ENCODE data around the gene ANK3.

ANK3 gene

GRCh38 chr10:60008816-60009215 is 380.9 kb downstream of the ANK3 start:
- Histone ChIP-seq H3K27ac (ENCODE audit: extremely low read depth, low read depth, low read length) (no peak overlapping the region), H3K9me3 (ENCODE audit: control insufficient read depth, insufficient read depth, low read depth, low read length) (no peaks in the 10 kb centered on the region), H3K36me3 (ENCODE audit: control insufficient read depth in 2 of 2, insufficient read depth in 1 of 2, low read length in 2 of 2) (no peaks in the 10 kb centered on the region), H3K4me3 (ENCODE audit: low read depth, low read length) (no peak overlapping the region), H3K4me1 (ENCODE audit: control insufficient read depth, insufficient read depth, low read length) (no peaks in the 10 kb centered on the region)
- CTCF ChIA-PET, result no interaction called here
- POLR2A ChIA-PET, result no interaction called here
- TF ChIP-seq KLF8 (tag by site-specific recombination; IDR thresholded peaks at IDR 0.05), result no peak
- TF ChIP-seq ZNF37A (tag by site-specific recombination; IDR thresholded peaks at IDR 0.05), result no peak
- no peak for TF ChIP-seq ZSCAN16 (tag by site-specific recombination; IDR thresholded peaks at IDR 0.05)
- TF ChIP-seq ZNF561 (tag by site-specific recombination; IDR thresholded peaks at IDR 0.05; ENCODE audit: borderline replicate concordance), result no peak
- TF ChIP-seq ZNF645 (tag by site-specific recombination; IDR thresholded peaks at IDR 0.05), result no peak

- Histone ChIP-seq H3K36me3 (ENCODE audit: control insufficient read depth in 2 of 2, insufficient read depth in 1 of 2, low read length in 2 of 2) (no peaks in the 10 kb centered on the region), H3K9me3 (ENCODE audit: control insufficient read depth, insufficient read depth, low read depth, low read length) (no peaks in the 10 kb centered on the region), H3K4me3 (ENCODE audit: low read depth, low read length) (no peak overlapping the region), H3K27ac (ENCODE audit: extremely low read depth, low read depth, low read length) (no peak overlapping the region), H3K4me1 (ENCODE audit: control insufficient read depth, insufficient read depth, low read length) (no peaks in the 10 kb centered on the region)
- TF ChIP-seq KLF9 (tag by site-specific recombination; IDR thresholded peaks at IDR 0.05; ENCODE audit: low read depth) (no peak), OSR2 (tag by site-specific recombination; IDR thresholded peaks at IDR 0.05) (no peak), ZNF341 (tag by site-specific recombination; IDR thresholded peaks at IDR 0.05; ENCODE audit: low read depth) (no peak), ZNF202 (tag by site-specific recombination; IDR thresholded peaks at IDR 0.05; ENCODE audit: borderline replicate concordance) (no peak), ZBTB6 (tag by site-specific recombination; IDR thresholded peaks at IDR 0.05) (no peak), GLI4 (tag by site-specific recombination; IDR thresholded peaks at IDR 0.05) (no peak), ZNF280C (tag by site-specific recombination; IDR thresholded peaks at IDR 0.05) (no peak), ZNF10 (tag by site-specific recombination; IDR thresholded peaks at IDR 0.05) (no peak), ZNF138 (tag by site-specific recombination; IDR thresholded peaks at IDR 0.05; ENCODE audit: borderline replicate concordance) (no peak), ZNF843 (tag by site-specific recombination; IDR thresholded peaks at IDR 0.05) (no peak), ZNF223 (tag by site-specific recombination; IDR thresholded peaks at IDR 0.05) (no peak), ZNF398 (tag by site-specific recombination; IDR thresholded peaks at IDR 0.05) (no peak), ZNF19 (tag by site-specific recombination; IDR thresholded peaks at IDR 0.05; ENCODE audit: low read depth) (no peak), ZNF501 (tag by site-specific recombination; IDR thresholded peaks at IDR 0.05) (no peak), EGR2 (tag by site-specific recombination; IDR thresholded peaks at IDR 0.05; ENCODE audit: low read depth) (no peak), ELK4 (IDR thresholded peaks at IDR 0.05; ENCODE audit: borderline replicate concordance, low read depth, low read length) (no peak), ZNF426 (tag by site-specific recombination; IDR thresholded peaks at IDR 0.05) (no peak), CTCF (tag by site-specific recombination; IDR thresholded peaks at IDR 0.05) (no peak), ZNF362 (tag by site-specific recombination; IDR thresholded peaks at IDR 0.05) (no peak), ZNF133 (tag by site-specific recombination; IDR thresholded peaks at IDR 0.05) (no peak)
- ChIA-PET POLR2A (no interaction called here), CTCF (interaction anchor here (0.6 kb wide), 1 partner anchor 42 kb away, joined by 3 read pairs; no protein-coding TSS in a partner anchor)
Measured at GRCh38 chr10:60006062-60006461, 383.6 kb downstream of the ANK3 start.
